Ishikawa (cell line): ENCODE results near the gene FCER2.

Source experiments
- CEBPB ChIP-seq: IDR thresholded peaks from 2 replicates; pipeline ENCODE4 v1.6.1; 2012
- CREB1 ChIP-seq: IDR thresholded peaks from 2 replicates; pipeline ENCODE4 v1.6.1; 2012; ENCODE audit warnings: low read depth
- EGR1 ChIP-seq: IDR thresholded peaks from 2 replicates; pipeline ENCODE4 v1.6.1; 2012
- EP300 ChIP-seq: IDR thresholded peaks from 2 replicates; pipeline ENCODE4 v1.6.1; 2012; ENCODE audit warnings: borderline replicate concordance
- FOXM1 ChIP-seq: IDR thresholded peaks from 2 replicates; pipeline ENCODE4 v1.6.1; 2012; ENCODE audit warnings: low read depth, borderline replicate concordance
- MAX ChIP-seq: IDR thresholded peaks from 2 replicates; pipeline ENCODE4 v1.6.1; 2012
- NFIC ChIP-seq: IDR thresholded peaks from 2 replicates; pipeline ENCODE4 v1.6.1; 2012
- RAD21 ChIP-seq: IDR thresholded peaks from 2 replicates; pipeline ENCODE4 v1.6.1; 2012; ENCODE audit warnings: low read depth
- REST ChIP-seq: IDR thresholded peaks from 2 replicates; pipeline ENCODE4 v1.6.1; 2012; ENCODE audit warnings: low read depth, mild to moderate bottlenecking
- TAF1 ChIP-seq: IDR thresholded peaks from 2 replicates; pipeline ENCODE4 v1.6.1; 2012; ENCODE audit warnings: low read depth, mild to moderate bottlenecking
- TCF12 ChIP-seq: IDR thresholded peaks from 2 replicates; pipeline ENCODE4 v1.6.1; 2012; ENCODE audit warnings: low read depth
- TEAD4 ChIP-seq: IDR thresholded peaks from 2 replicates; pipeline ENCODE4 v1.6.1; 2012
- YY1 ChIP-seq: IDR thresholded peaks from 2 replicates; pipeline ENCODE4 v1.6.1; 2012; ENCODE audit warnings: low read depth
- ZBTB7A ChIP-seq: IDR thresholded peaks from 2 replicates; pipeline ENCODE4 v1.6.1; 2012; ENCODE audit warnings: low read depth
- TF ChIP-seq, protein P1 (sequence below): IDR thresholded peaks from 2 replicates; pipeline ENCODE4 v1.6.1; 2012

FCER2 gene

GRCh38 chr19:7642295-7643030 lies 59.5 kb downstream of the FCER2 start:
- no peak for TF ChIP-seq CEBPB

GRCh38 chr19:7641290-7642276 lies 60.3 kb downstream of the FCER2 start:
- no peak for TF ChIP-seq YY1
- TF ChIP-seq CEBPB, result no peak
- TF ChIP-seq REST, result no peak
- TF ChIP-seq TEAD4, result no peak
- no peak for TF ChIP-seq CREB1

DNA sequence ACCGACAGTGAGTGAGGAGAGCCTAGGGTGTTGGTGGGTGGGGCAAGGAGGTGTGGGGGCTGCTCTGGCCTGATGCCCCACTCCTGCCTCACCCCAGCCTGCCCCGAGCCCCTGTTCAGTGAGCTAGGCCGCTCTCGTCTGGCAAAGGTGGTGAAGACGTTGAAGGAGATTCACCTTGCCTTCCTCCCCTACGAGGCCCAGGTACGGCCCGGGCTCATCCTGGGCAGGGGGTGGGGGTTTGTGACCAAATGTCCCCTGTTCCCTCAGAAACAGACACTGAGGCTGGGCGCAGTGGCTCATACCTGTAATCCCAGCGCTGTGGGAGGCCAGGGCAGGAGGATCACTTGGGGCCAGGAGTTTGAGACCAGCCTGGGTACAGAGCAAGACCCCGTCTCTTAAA lies 61.1 kb downstream of the FCER2 start:
- no peak for TF ChIP-seq RAD21
- no peak for TF ChIP-seq TAF1
- TF ChIP-seq, protein P1, sequence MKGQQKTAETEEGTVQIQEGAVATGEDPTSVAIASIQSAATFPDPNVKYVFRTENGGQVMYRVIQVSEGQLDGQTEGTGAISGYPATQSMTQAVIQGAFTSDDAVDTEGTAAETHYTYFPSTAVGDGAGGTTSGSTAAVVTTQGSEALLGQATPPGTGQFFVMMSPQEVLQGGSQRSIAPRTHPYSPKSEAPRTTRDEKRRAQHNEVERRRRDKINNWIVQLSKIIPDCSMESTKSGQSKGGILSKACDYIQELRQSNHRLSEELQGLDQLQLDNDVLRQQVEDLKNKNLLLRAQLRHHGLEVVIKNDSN, result no peak
- TF ChIP-seq EGR1, result no peak
- no peak for TF ChIP-seq CREB1
- no peak for TF ChIP-seq FOXM1
- TF ChIP-seq ZBTB7A, result no peak
- no peak for TF ChIP-seq EP300
- no peak for TF ChIP-seq MAX
- TF ChIP-seq NFIC, result no peak
- TF ChIP-seq CEBPB, result no peak
- TF ChIP-seq YY1, result no peak
- no peak for TF ChIP-seq REST

- TF ChIP-seq MAX, result no peak
Measured at GRCh38 chr19:7639863-7640348, 62.0 kb downstream of the FCER2 start.

DNA sequence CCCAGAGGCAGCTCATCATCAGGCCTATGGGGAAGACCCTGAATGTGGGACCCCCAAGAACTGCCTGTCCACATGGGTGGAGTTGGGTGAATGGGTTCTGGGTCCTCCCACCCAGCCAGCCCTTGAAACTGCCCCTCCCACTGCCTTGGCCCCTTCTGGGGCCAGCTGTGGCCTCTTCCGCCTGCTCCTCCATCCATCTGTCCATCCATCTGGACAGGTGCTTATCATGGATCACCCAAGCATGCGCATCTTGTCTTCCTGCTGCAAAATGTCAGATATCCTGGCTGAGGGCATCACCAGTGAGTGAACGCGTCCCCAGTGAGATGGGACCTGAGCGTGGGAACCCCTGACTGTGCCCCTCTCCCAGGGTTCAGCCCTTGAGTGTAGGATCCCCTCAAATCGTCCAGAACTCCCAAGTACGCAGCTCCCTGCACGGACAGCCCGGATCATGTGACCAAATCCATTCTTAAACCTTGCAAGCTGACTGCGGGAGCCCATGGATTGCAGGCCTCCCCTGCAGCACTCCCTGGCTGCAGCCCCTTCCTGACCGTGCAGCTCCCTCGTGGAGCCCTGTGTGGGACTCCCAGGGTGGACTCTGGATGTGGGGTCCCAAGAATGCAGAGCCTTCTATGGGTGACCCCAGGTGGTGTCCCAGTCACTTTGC lies 63.0 kb downstream of the FCER2 start:
- TF ChIP-seq RAD21 (no peak), NFIC (no peak), MAX (no peak), TCF12 (no peak), CEBPB (no peak), YY1 (no peak), TAF1 (no peak), TEAD4 (no peak), REST (no peak), CREB1 (no peak), EGR1 (no peak), EP300 (no peak), FOXM1 (no peak), ZBTB7A (no peak)
- TF ChIP-seq, protein P1, result no peak
